Chondrocyte (in vitro differentiated cells): ENCODE data around the gene NPAS3. TPM values are rescaled to one million over a fixed set of nuclear protein-coding genes. Genes with fewer than 3 reads are reported as not detected.

Experiments used
- DNase-seq: peaks from one replicate; pipeline ENCODE4 v3.0.0; 2021; ENCODE audit warnings: mixed read lengths, low spot score
- H3K27ac Mint-ChIP-seq: one replicate; pipeline ENCODE4 v1.8.0; 2021; ENCODE audit warnings: mild to moderate bottlenecking, moderate library complexity, mixed read lengths; ENCODE audit not compliant: unreplicated experiment
- H3K27me3 Mint-ChIP-seq: 2 replicates; pipeline ENCODE4 v1.8.0; 2021; ENCODE audit warnings: low read depth, mixed read lengths
- H3K36me3 Mint-ChIP-seq: 2 replicates; pipeline ENCODE4 v1.8.0; 2021; ENCODE audit warnings: low read depth, mixed read lengths
- H3K4me1 Mint-ChIP-seq: 2 replicates; pipeline ENCODE4 v1.8.0; 2021; ENCODE audit warnings: low read depth, mild to moderate bottlenecking, mixed read lengths
- H3K4me3 Mint-ChIP-seq: one replicate; pipeline ENCODE4 v1.8.0; 2021; ENCODE audit warnings: mild to moderate bottlenecking, moderate library complexity, mixed read lengths; ENCODE audit not compliant: unreplicated experiment
- H3K9me3 Mint-ChIP-seq: 2 replicates; pipeline ENCODE4 v1.8.0; 2021; ENCODE audit warnings: low read depth, mixed read lengths
- CTCF ChIP-seq: fragments of 200-600 bp; sonication (generic); IDR thresholded peaks from 2 replicates; pipeline ENCODE4 v1.5.0; 2021; ENCODE audit warnings: antibody characterized with exemption, mild to moderate bottlenecking, moderate library complexity
- total RNA-seq: library from RNA; stranded (reverse); gene quantifications from 3 replicates; pipeline ENCODE4 v1.2.1, GENCODE V29; 2021

Gene NPAS3
- total RNA-seq, 1 donor from 2014 or later = 2.6 TPM

- peaks cover 10% of the 10 kb centered on the region for H3K27me3 Mint-ChIP-seq
These were observed 2.3 kb downstream of the NPAS3 start for GRCh38 chr14:32940711-32941667.

GRCh38 chr14:32941668-32942065, 3.0 kb downstream of the NPAS3 start:
- no peak for TF ChIP-seq CTCF
- H3K36me3 Mint-ChIP-seq = no peaks in the 10 kb centered on the region
- no peak for DNase-seq
- H3K4me3 Mint-ChIP-seq = no peak overlapping the region
- no peaks in the 10 kb centered on the region for H3K9me3 Mint-ChIP-seq
- no peak overlapping the region for H3K27ac Mint-ChIP-seq
- H3K4me1 Mint-ChIP-seq = peaks cover 14% of the 10 kb centered on the region
- H3K27me3 Mint-ChIP-seq = peaks cover 5% of the 10 kb centered on the region

More at GRCh38 chr14:32940711-32941667, 2.3 kb downstream of the NPAS3 start:
- Mint-ChIP-seq H3K4me3 (peak overlapping the region; percentile 95), H3K36me3 (no peaks in the 10 kb centered on the region), H3K27ac (no peak overlapping the region), H3K4me1 (peaks cover 14% of the 10 kb centered on the region), H3K9me3 (no peaks in the 10 kb centered on the region)
- no peak for TF ChIP-seq CTCF
- DNase-seq = no peak

- H3K27me3 Mint-ChIP-seq = no peaks in the 10 kb centered on the region
- H3K4me1 Mint-ChIP-seq = no peaks in the 10 kb centered on the region
- no peaks in the 10 kb centered on the region for H3K9me3 Mint-ChIP-seq
- H3K4me3 Mint-ChIP-seq = no peak overlapping the region
- TF ChIP-seq CTCF = no peak
- no peak overlapping the region for H3K27ac Mint-ChIP-seq
- H3K36me3 Mint-ChIP-seq = no peaks in the 10 kb centered on the region
- DNase-seq = no peak
These were observed 8.4 kb downstream of the NPAS3 start for GRCh38 chr14:32947081-32947480.

- no peaks in the 10 kb centered on the region for H3K36me3 Mint-ChIP-seq
- no peak for DNase-seq
- H3K4me1 Mint-ChIP-seq = no peaks in the 10 kb centered on the region
- no peaks in the 10 kb centered on the region for H3K9me3 Mint-ChIP-seq
- H3K27me3 Mint-ChIP-seq = no peaks in the 10 kb centered on the region
- no peak for TF ChIP-seq CTCF
- no peak overlapping the region for H3K4me3 Mint-ChIP-seq
- no peak overlapping the region for H3K27ac Mint-ChIP-seq
These were observed 9.1 kb downstream of the NPAS3 start for GRCh38 chr14:32947792-32948191.

GRCh38 chr14:32950584-32950983, 11.9 kb downstream of the NPAS3 start:
- Mint-ChIP-seq H3K36me3 (no peaks in the 10 kb centered on the region), H3K4me3 (no peak overlapping the region), H3K27me3 (no peaks in the 10 kb centered on the region), H3K9me3 (no peaks in the 10 kb centered on the region), H3K4me1 (no peaks in the 10 kb centered on the region), H3K27ac (no peak overlapping the region)
- no peak for TF ChIP-seq CTCF
- no peak for DNase-seq
